SU-DHL-6 (cell line): ENCODE measurements around the gene SVOPL.

ENCODE experiments used
- CTCF ChIP-seq: fragments of 200-600 bp; sonication (generic); IDR thresholded peaks from one replicate; pipeline ENCODE4 v1.5.1; 2017; ENCODE audit warnings: antibody characterized with exemption, mild to moderate bottlenecking, low read length, moderate library complexity; ENCODE audit not compliant: insufficient read depth, poor library complexity, severe bottlenecking
- EZH2phosphoT487 ChIP-seq: fragments of 200-600 bp; sonication (generic), shearing (Covaris generic); conservative IDR thresholded peaks from 2 replicates; pipeline ENCODE4 v1.6.1; 2018; ENCODE audit warnings: mild to moderate bottlenecking, antibody characterized with exemption, low read length, moderate library complexity, mixed read lengths

GRCh38 chr7:138658889-138659288 lies 42.3 kb downstream of the SVOPL start:
- TF ChIP-seq CTCF (no peak), EZH2phosphoT487 (no peak)
